ENCODE results near the gene HARS1.

GRCh38 chr5:140658870-140659269 lies 32.3 kb downstream of the HARS1 start:
- TF ChIP-seq CTCF (IDR thresholded peaks at IDR 0.05; ENCODE audit: low read depth, low read length) (no peak), EZH2phosphoT487 (IDR thresholded peaks at IDR 0.05; ENCODE audit: low read depth) (no peak)
